Activated T-cell treated with anti-CD3 and anti-CD28 coated beads for 24 hours (primary cell): ENCODE measurements around the gene ERGIC2.

Experiments used
- DNase-seq: peaks from one replicate; pipeline ENCODE4 v3.0.0-alpha.2; 2020; ENCODE audit warnings: low read depth

Gene ERGIC2

DNA sequence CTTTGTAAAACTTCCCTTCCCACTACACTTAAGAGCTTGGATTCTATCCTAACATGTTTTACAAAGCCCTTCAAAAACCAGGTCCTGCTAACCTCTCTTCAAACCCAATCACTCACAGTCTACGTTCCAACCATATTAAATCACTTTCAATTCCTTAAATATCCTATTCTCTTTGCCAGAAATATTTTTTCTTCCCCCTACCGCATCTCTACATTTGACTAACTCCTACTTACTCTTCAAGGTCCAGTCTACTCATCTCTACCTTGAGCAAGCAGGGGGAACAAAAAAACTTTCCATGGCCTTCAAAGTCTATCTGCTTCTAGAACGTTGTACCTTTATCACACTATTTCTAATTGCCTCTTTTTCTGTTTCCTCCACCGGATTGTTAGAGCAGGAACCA, 6.1 kb downstream of the ERGIC2 start:
- DNase-seq, result no peak

DNA sequence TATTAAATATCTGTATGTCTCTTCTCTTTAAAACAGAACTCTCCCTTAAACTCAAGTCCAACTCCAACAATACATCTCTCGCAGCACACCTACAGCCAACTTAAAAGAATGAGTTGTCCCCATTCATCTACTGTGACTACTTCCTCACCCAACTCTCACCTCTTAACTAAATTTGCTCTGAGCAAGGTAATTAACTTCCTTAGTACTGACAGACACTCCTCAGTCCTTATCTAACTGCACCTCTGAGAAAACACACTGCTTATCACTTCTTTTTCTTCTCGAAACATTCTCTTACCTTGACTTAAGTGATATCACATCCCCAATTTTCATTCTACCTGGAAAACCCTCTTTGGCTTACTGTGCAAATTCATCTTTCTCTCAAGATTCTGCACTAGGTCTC, 7.0 kb downstream of the ERGIC2 start:
- no peak for DNase-seq

DNA sequence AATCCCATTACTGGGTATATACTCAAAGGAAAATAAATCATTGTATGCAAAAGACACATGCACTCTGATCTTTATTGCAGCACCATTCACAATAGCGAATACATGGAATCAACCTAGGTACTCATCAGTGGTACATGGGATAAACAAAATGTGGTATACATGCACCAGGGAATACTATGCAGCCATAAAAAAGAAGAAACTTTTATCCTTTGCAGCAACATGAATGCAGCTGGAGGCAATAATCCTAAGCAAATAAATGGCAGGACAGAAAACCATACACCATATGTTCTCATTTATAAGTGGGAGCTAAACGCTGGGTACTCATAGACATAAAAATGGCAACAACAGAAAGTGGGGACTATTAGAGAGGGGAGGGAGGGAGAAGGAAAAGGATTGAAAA, 15.9 kb downstream of the ERGIC2 start:
- DNase-seq, result no peak

DNA sequence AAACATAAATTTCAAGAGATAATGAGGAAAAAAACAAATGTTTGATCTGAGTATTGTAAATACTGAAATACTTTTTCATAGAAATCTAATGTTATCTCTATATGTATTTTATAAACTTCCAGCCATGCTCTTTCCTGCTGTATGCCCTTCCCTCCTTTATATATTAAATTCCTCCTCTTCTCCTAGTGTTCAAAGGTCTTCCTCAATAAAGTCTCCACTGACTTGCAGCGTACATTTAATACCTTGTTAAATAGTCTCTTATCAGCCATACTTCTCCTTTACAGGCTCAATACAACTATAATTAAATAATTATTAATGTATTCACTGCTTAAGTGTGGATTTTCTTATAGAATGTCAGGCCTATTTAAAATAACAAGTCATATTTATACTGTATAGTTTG, 26.0 kb downstream of the ERGIC2 start:
- no peak for DNase-seq

DNA sequence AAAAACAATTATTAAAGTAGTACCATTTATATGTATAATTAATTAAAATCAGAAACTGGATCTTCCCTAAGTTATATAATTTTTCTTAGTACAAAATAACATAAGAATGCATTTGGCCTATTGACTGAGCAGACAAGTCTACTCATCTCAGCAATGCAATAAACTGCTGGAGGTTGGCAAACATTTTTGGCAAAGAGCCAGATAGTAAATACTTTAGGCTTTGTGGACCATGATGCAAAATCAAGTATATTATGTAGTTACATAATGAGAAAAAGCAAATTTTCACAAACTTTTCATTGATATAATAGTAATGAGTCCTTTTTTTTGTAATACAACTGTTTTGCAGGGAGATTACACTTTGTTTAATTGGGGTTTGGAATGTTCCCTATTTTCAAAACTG, 30.9 kb downstream of the ERGIC2 start:
- DNase-seq, result no peak

DNA sequence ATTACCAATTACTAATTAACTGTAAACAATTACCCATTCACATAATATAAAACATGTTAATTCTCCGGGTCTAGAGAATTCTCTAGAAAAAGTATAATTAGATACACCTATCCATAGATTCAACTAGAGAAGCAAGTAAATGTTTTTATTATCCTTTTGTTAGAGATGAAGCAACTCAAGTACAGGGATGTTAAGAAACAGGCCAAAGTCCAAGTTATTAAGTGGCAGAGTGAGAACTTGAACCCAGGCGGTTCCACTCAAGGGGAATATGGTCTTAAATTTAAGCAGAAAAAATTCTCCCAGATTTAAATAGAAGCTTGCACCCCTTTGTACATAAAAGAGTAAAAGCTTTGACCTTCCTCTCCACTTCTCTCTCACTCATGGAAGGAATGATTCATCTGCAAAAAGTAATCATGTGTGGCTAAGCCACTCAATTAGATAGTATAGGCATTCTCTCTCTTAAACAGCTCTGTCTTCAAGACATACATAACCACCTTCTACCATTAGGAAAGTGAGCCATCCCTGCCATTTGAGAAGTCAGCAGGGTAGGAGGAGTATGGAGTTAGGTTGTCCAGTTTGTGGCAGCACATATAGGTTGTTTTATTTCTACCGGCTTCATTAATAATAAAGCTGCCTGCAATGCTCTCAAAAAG, 34.1 kb downstream of the ERGIC2 start:
- DNase-seq, result no peak

DNA sequence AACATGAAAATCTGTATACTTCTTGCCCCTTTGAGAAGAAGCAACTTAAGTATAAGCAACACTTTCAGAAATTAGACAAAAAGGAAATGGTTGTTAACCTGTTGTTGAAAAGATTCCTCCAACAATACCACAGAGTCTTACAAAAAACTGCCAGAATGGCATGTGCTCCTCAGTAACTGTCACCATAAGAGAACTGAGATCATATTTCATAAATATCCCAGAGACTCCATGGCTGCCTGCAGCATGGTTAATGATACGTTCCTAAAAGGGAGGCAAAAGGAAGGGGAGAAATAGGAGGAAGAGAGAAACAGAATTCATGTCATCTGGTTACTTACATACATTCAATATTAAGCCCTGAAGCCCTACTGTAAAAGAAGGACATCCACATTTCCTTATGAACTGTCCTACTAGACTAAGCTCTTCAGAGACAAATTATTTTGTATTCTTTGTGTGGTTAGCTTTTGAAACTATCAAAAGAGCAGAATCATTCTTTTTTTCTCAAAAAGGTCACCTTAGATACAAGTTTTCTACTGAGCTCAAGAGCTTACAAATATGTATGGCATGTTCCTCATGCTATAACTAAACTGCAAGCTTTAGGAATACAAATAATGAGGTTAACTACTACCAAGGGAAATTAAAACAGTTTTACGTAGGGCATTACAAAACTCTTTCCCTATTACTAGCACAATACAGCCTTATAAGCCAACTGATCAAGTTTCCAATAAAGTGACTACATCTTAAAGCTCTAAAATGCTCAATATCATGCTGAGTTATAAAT, 37.8 kb downstream of the ERGIC2 start:
- no peak for DNase-seq

DNA sequence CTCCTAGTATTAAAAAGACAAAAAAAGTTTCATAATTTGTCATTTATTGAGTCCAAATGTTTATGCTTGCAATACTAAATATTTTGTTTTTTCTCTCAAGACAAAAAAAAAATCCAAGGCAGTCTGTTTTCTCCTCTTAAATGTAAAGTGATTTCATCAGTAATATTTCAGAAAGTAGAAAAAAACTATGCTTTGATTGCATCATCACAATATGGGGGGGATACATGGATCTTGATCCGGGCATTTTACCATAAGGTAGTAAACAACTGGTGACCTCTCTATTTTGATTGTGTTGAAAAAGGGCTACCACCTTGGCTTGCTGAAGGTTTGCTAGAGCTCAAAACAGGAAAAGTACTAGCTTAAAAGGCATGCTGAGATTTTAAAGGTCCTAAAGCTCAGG, 43.6 kb downstream of the ERGIC2 start:
- DNase-seq, result no peak

DNA sequence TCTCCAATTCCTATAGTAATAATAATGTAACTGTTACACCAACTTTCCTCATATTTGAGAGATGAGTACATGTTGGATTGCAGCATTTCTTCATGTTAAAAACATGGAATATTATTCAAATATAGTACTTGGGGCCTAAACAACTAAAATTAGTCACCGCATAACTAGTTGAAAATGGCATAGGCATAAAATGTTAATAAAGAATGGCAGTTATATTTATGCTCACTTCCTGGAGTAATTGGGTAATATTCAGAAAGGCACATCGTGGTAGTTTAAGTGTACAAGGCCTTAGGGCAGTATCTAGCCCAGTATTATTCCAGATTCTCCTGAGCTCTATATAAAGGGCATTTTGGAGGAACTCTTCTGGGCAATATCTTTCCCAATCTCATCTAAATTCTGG, 46.0 kb downstream of the ERGIC2 start:
- DNase-seq, result no peak

DNA sequence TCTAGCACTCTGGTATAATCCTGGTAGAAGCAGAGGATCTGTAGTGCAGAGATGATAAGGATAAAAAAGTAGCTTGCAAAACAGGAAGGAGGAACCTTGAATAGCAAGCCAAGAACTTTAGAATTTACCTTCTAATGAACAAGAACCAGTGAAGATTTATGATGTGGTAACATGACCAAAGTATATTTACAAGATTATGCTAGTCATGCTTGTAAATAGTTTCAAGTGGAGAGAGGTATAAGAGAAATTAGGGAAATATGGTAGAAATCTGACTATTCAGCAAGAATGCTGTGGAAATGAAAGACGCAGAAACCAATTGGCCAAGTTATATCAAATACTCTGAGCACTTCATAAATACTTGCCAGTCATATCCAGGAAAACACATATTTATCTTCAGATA, 47.8 kb downstream of the ERGIC2 start:
- DNase-seq, result no peak

DNA sequence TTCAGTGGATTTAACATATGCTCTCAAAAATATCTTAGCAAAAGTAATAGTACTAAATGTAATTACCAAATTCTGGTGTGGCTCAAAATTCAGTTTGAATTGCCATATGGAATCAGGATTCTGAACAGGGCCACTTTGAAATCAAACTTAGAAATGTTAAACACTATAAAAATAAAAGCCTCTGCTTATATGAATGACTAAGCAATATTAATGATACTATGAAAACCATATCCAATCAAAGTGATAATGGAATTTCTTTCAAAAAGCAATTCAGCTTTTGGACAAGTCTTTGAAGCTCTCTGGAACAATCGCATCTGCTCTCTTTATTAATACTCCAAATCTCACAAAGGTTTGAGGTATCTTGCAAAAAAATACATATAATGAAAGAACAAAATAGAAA, 51.6 kb downstream of the ERGIC2 start:
- no peak for DNase-seq

DNA sequence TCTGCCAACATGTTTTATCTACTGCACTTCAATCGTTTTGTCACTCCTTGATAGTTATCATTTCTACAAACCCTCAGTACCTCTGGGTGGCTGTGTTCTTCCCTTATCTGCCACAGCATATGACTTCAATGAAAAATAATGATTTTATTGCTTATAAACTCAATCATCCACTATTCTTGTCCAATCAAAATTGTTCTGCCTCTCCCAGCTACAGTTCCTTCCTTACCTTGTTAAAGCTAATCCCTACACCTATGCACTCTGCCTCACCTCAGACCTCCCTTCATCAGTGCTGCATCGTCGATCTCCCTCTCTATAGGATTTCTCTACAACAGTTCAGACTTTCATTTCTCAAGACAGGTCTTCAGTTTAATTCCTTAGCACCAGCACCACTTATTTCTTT, 58.8 kb downstream of the ERGIC2 start:
- DNase-seq, result no peak

DNA sequence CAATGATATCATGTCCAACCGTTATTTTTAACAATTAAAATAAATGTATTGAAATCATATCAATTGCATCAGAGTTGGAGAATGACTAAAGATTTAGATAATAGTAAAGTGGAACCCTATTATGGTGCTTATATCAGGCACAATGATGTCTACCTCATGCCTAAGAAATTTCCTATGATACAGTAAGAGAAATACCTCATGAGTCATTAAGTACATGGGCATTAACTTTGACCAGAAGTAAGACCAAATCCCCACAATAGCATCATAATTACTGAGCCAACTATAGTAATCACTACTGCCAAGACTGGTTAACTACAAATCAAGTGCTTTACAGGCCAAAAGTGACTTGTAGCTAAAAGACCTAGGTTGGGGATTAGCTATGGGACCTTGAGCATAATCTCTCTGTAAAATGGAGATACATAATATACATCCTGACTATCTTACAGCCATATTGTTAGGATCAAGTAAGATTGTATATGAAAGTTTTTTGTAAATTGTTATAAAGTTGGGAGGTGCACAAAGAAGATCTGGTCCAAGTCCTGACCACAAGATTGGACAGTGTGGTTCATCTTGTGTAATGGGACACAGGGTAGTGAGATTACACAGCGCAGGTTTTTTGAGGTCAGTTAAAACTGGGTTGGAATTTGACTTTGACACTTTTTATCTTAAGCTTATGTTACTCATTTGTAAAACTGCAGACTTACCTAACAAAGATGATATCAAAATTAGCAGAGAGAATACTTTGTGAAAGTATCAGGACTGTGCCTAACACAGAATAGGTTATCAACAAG, 60.5 kb downstream of the ERGIC2 start:
- DNase-seq, result no peak

DNA sequence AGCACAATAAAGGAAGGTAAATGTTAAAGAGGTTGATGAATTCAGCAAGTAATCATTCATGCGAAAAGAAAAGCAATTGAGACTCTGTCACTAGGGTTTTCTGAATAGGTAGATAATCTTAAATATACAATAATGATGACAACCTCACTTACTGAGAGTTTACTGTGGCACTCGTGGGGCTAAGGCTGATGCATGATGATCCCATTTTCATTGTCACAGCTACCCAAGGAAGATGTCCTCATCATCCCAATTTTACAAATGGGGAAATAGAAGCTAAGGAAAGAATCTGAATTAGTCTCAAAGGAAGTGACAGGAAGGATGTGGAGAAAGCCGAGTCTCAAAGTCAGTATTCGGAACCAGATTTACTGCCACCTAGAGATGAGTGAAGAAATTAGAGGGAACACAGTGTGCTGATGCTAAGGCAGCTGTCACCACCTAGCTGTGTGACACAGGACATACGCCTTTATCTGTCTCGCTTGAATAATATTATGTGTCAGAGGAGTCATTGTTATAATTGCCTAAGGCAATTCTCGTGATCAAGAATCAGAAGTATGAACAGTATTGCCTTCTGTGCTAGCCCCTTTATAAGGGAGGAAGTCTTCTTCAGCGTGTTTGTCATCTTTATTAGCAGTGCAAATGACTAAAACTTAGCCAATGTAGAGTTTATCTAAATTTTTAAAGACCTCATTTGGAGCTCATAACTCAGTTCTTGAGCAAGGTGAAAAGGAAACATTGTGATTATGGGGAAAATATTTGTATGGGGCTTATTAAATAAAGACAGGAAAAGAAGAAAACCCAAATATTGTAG, 63.2 kb downstream of the ERGIC2 start:
- DNase-seq, result peak; percentile 26

DNA sequence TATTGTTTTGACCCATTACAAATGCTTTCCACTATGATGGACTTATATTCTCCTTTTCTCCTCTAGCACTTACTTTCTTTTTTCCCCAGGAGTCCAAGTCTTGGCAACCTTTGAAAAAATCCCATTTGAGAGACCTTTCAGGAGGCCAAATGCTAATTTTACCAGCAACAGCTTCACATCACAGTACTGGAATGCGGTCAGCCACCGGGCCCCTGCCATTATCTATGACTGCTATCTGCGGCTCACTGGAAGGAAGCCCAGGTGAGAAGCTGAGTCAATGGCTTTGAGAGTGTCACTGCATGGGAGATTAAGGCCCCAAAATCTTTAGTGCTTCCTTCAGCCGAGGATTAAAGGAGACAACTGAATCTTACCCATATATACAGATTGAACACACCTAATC, 64.2 kb downstream of the ERGIC2 start:
- no peak for DNase-seq

DNA sequence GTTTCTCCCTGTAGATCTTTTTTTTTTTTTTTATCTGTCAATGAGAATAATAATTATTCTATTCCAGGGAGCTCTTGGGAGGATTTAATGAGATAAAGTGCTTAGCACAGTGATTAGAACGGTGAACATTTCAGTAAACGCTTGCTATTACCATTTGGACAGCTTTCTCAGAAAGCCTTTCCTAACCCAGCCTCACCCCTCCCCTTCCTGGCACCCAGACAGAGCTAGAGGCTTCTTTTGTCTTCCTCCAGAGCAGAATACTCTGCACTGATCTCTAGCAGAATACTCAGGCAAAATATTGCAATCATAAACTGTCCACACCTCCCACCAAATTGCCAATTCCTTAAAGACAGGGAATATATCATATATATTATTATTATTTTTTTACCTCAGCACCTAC, 66.6 kb downstream of the ERGIC2 start:
- no peak for DNase-seq

DNA sequence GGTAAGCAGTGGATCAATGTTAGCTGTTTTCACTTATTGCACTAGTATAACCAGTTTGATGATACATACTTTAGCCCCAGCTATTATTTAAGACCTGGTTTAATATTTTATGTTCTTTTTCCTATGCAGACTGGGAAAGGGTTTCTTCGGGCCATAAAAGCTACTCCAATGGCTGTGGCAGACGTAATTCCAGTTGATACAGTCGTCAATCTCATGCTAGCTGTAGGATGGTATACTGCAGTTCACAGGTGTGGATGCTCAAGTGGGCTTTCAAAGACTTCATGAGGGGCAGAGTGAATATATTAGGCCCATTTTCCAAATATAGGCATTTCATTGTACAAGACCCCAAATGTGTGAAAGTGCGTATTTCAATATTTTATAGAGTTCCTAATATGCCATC, 70.1 kb downstream of the ERGIC2 start:
- DNase-seq, result no peak

DNA sequence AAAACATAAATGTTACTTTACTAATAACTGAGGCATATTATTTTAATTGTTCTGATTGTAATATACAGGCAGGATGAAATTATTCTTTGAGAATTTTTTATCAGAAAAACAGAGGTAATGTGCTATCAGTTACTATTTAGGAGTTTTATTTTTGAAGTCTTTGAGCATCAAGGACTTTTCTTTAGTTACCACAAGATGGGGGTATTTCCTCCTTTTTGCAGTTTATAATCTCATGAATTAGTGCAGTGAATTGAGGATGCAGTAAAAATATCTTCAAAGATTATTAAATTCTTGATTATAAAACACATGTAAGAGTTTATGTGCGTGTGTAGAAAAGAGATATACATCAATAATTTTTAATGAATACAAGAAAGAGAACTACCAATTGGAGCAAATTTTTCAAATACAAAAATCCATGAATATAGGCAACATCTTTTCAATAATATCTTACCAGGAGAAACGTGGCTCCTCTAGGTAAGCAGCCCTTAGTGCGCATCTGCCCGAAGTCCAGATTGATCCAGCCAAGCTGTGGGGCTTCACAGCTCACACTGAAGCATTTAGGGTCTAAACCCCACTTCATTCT, 71.6 kb downstream of the ERGIC2 start:
- DNase-seq, result no peak

DNA sequence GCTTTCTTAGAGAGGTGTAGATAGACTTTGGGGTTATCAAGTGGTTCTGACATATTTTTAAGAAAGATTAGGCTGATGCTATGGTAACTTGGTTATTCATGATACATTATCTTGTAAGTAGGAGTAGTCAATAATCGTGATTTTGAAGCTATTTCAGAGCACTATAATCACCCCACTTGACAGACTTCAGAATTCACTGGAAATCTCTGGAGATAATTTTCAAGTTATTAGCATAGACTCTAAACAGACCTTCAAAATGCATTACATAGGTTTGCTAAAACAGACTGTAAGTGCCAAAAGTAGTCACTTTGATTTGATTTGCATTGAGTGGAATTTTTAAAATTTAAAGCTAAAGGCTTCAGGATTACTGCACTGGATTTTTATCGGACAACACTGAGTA, 74.3 kb downstream of the ERGIC2 start:
- no peak for DNase-seq

DNA sequence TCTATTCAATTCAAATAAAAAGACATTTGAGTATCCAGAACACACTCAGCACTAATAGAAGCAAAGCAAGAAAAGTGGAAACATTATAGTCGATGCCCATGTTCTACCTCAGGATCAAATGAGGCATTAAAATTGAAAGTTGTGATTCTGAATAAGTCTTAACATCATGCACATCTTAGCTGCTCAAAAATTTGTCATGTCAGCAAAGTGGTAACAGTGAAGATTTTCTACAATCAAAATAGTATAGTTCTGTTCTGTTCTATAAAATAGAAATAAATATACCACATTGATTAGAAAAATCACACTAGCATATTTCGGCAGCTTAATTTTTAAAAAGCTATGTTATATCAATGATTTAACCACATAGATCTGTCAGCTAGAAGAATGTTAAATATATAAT, 74.7 kb downstream of the ERGIC2 start:
- DNase-seq, result no peak

DNA sequence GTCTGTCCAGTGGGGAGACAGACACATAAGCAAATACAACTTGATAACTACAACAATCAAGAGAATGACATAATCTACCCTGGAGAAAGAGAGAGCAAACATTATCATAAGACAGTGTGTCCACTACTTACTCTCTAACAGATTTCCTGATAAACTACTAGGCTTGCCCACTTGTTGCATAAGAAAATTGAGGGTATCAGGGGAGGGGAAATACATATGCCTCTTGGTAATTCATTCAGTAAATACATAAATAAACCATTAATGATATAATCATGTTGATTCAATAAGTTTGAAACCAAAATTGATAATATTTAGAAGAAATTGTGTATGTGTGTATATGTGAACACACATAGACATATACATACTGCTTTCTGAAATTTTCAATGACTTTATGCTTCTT, 76.6 kb downstream of the ERGIC2 start:
- no peak for DNase-seq

DNA sequence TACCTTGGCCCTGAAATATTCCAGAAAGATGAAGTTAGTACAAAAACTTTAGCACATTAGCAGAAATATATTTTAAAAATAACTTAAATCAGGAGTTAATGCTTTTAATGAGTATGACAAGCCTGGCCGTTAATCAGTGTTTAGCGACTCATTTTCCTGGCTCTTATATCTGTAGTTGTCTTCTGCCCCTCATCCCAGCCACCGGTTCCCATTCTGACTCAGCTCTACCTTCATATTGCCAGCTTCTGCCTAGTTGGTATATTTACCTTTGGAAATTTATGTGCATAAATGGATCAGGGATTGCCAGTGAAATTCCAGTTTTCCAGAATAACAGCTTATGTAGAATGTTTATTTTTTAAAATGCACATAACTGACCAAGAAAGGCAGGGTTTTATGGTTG, 79.9 kb downstream of the ERGIC2 start:
- DNase-seq, result no peak
